Uterus (tissue), 4 donors: ENCODE measurements around the gene MFSD12. TPM values are rescaled to one million over a fixed set of nuclear protein-coding genes. Genes with fewer than 3 reads are reported as not detected.
"Not testable (repeated sequence)": the region's sequence is repeated elsewhere in the genome, so short reads cannot be mapped to it uniquely, and the experiment has no call there.

Experiments
- DNase-seq, 2 donors: peaks; one replicate each; pipeline ENCODE4 v3.0.0-alpha.2; 2019 to 2020
- H3K27ac ChIP-seq, 2 donors: fragments of 200-600 bp; sonication (generic); 1 replicate in 1 of 2; 2 replicates in 1 of 2; pipeline ENCODE4 v1.5.1; 2016 to 2018
- H3K27me3 ChIP-seq, 2 donors: fragments of 200-600 bp; sonication (generic); one replicate each; pipeline ENCODE4 v1.5.1; 2018 to 2019; ENCODE audit warnings: control low read depth in 1 of 2
- H3K36me3 ChIP-seq, 2 donors: fragments of 200-600 bp; sonication (generic); one replicate each; pipeline ENCODE4 v1.5.1; 2019; ENCODE audit warnings: control low read depth in 1 of 2
- H3K4me1 ChIP-seq, 2 donors: fragments of 200-600 bp; sonication (generic); one replicate each; pipeline ENCODE4 v1.5.1; 2018 to 2019; ENCODE audit warnings: control low read depth in 1 of 2
- H3K4me3 ChIP-seq, 2 donors: fragments of 200-600 bp; sonication (generic); 1 replicate in 1 of 2; 2 replicates in 1 of 2; pipeline ENCODE4 v1.5.1; 2018 to 2019; ENCODE audit warnings: mild to moderate bottlenecking in 1 of 2
- H3K9me3 ChIP-seq, 2 donors: fragments of 200-600 bp; sonication (generic); one replicate each; pipeline ENCODE4 v1.5.1; 2019; ENCODE audit warnings: control low read depth in 1 of 2
- POLR2A ChIP-seq, 2 donors: fragments of 450-650 bp; IDR thresholded peaks; one replicate each; pipeline ENCODE4 v1.6.1; 2016; ENCODE audit warnings: antibody characterized with exemption in 2 of 2, mild to moderate bottlenecking in 1 of 2, moderate library complexity in 1 of 2
- intact Hi-C: fragments of 100-400 bp; cut with DNase I; formaldehyde crosslinking; loops from one replicate; pipeline ENCODE4 v1.15.1; 2023; ENCODE audit warnings: low total_unique reads
- total RNA-seq, 4 donors: library from RNA; depleted of rRNA in 3 of 4; stranded (reverse); fragments of >200 nt in 3 of 4; gene quantifications; one replicate each; pipeline versions ENCODE4 v1.1.0 to v1.2.4, GENCODE V29; 2014 to 2023
- TF ChIP-seq, protein P1 (sequence below), 4 experiments: fragments of 200-600 bp in 2 of 4; fragments of 450-650 bp in 2 of 4; sonication (generic) in 2 of 4; IDR thresholded peaks; one replicate each; pipeline ENCODE4 v1.5.1; 2016 to 2019; ENCODE audit warnings: antibody characterized with exemption in 4 of 4, mild to moderate bottlenecking in 2 of 4, moderate library complexity in 1 of 4
- donor health status: DM: yes; HTN: yes; CAD: no.

Gene MFSD12
- total RNA-seq, 4 donors from 2014 or later: 0.59 to 44.9 (median 38.9) TPM

- H3K4me3 ChIP-seq: peak within 1 kb of the TSS; percentile 87 to 89
- peak within 1 kb of the TSS; percentile 74 to 83 for H3K27ac ChIP-seq
- H3K9me3 ChIP-seq: no peaks in the 10 kb centered on the region
- no peak for DNase-seq
- TF ChIP-seq, protein P1, sequence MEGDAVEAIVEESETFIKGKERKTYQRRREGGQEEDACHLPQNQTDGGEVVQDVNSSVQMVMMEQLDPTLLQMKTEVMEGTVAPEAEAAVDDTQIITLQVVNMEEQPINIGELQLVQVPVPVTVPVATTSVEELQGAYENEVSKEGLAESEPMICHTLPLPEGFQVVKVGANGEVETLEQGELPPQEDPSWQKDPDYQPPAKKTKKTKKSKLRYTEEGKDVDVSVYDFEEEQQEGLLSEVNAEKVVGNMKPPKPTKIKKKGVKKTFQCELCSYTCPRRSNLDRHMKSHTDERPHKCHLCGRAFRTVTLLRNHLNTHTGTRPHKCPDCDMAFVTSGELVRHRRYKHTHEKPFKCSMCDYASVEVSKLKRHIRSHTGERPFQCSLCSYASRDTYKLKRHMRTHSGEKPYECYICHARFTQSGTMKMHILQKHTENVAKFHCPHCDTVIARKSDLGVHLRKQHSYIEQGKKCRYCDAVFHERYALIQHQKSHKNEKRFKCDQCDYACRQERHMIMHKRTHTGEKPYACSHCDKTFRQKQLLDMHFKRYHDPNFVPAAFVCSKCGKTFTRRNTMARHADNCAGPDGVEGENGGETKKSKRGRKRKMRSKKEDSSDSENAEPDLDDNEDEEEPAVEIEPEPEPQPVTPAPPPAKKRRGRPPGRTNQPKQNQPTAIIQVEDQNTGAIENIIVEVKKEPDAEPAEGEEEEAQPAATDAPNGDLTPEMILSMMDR (IDR thresholded peaks at IDR 0.05): no peak
- TF ChIP-seq POLR2A (IDR thresholded peaks at IDR 0.05): peak in 1 of 2 donors; percentile 18
- intact Hi-C loops: no loop called here
- H3K27me3 ChIP-seq: no peaks in the 10 kb centered on the region
- no peaks in the 10 kb centered on the region for H3K36me3 ChIP-seq
- H3K4me1 ChIP-seq: peaks cover 0 to 12% of the 10 kb centered on the region in 2 donors
Measured at GRCh38 chr19:3572855-3573161, 15.4 kb upstream of the MFSD12 start, which contains the start of gene HMG20B. TSS of gene HMG20B (plus strand) at chr19:3572944. CDS start at chr19:3573310, 366 bp downstream.

- peak; percentile 99 to 100 for DNase-seq
- intact Hi-C loops: no loop called here
- H3K9me3 ChIP-seq: no peaks in the 10 kb centered on the region
- H3K27ac ChIP-seq: peak overlapping the region; percentile 42 to 62
- H3K36me3 ChIP-seq: no peaks in the 10 kb centered on the region
- peak overlapping the region; percentile 87 to 89 for H3K4me3 ChIP-seq
- TF ChIP-seq, protein P1 (IDR thresholded peaks at IDR 0.05): no peak
- peak in 1 of 2 donors; percentile 14 for TF ChIP-seq POLR2A (IDR thresholded peaks at IDR 0.05)
- peaks cover 0 to 12% of the 10 kb centered on the region in 2 donors for H3K4me1 ChIP-seq
- no peaks in the 10 kb centered on the region for H3K27me3 ChIP-seq
Measured at GRCh38 chr19:3572132-3572854, 14.9 kb upstream of the MFSD12 start.

- Histone ChIP-seq H3K36me3 (no peaks in the 10 kb centered on the region), H3K4me1 (peaks cover 0 to 6% of the 10 kb centered on the region in 2 donors), H3K9me3 (no peaks in the 10 kb centered on the region), H3K27ac (no peak overlapping the region), H3K27me3 (no peaks in the 10 kb centered on the region), H3K4me3 (no peak overlapping the region)
- no peak for TF ChIP-seq POLR2A (IDR thresholded peaks at IDR 0.05)
- TF ChIP-seq, protein P1 (IDR thresholded peaks at IDR 0.05): no peak
- DNase-seq: no peak
- intact Hi-C loops: no loop called here
Measured at GRCh38 chr19:3570606-3571011, 13.2 kb upstream of the MFSD12 start.

GRCh38 chr19:3570042-3570441, 12.7 kb upstream of the MFSD12 start:
- DNase-seq, H3K4me3 ChIP-seq, intact Hi-C loops: not testable (repeated sequence)

DNA sequence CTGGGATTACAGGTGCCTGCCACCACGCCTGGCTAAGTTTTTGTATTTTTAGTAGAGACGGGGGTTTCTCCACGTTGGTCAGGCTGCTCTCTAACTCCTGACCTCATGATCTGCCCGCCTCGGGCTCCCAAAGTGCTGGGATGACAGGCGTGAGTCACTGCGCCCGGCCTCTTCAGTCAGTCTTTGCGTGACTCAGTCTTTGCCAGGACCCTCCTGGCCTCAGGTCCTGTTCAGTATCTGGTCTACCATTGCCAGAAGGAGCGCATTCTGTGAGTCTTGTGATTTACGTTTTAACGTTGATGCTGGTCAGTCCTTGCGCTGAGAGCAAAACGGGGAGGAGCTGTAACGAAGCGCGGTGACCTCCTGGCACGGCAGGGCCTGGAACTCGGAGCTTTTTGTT, 7.8 kb upstream of the MFSD12 start:
- intact Hi-C loops: no loop called here
- Histone ChIP-seq H3K4me1 (no peaks in the 10 kb centered on the region), H3K9me3 (no peaks in the 10 kb centered on the region), H3K4me3 (no peak overlapping the region), H3K36me3 (no peaks in the 10 kb centered on the region), H3K27ac (no peak overlapping the region), H3K27me3 (no peaks in the 10 kb centered on the region)
- TF ChIP-seq, protein P1 (IDR thresholded peaks at IDR 0.05): no peak
- no peak for TF ChIP-seq POLR2A (IDR thresholded peaks at IDR 0.05)
- DNase-seq: no peak

More at GRCh38 chr19:3570042-3570441, 12.7 kb upstream of the MFSD12 start:
- H3K36me3 ChIP-seq, H3K27me3 ChIP-seq, H3K9me3 ChIP-seq, H3K4me1 ChIP-seq, H3K27ac ChIP-seq: not testable (repeated sequence)
